Measurements from ENCODE around the gene ZNF648.
"Not testable (repeated sequence)": the region's sequence is repeated elsewhere in the genome, so short reads cannot be mapped to it uniquely, and the experiment has no call there.

The ZNF648 gene

GRCh38 chr1:182015360-182015759 lies 46.2 kb downstream of the ZNF648 start:
- no peak for DNase-seq

GRCh38 chr1:182010800-182011370 lies 50.6 kb downstream of the ZNF648 start:
- DNase-seq = not testable (repeated sequence)

- not testable (repeated sequence) for DNase-seq
These were observed 56.1 kb downstream of the ZNF648 start for GRCh38 chr1:182005398-182005797.

- DNase-seq = no peak
These were observed 56.9 kb downstream of the ZNF648 start for GRCh38 chr1:182004601-182005000.

All from CD4-positive, alpha-beta T cell treated with Interleukin-21 for 1 hour (primary cell).